GM13977 (cell line): Measurements from ENCODE around the gene TEX35.

Experiments
- DNase-seq: peaks from one replicate; pipeline ENCODE4 v3.0.0; 2012; ENCODE audit warnings: low spot score
- in situ Hi-C: fragments of 300-500 bp; cut with MboI; formaldehyde crosslinking; loops from one replicate; pipeline ENCODE4 v1.12.0; 2022; ENCODE audit warnings: low sequenced_read_pairs, low pct_unique_long_range_greater_than_20kb, mixed read lengths, inconsistent platforms; ENCODE audit not compliant: unreplicated experiment
- TF ChIP-seq, protein P1 (sequence below): IDR thresholded peaks from 2 replicates; pipeline ENCODE4 v1.5.1; 2012; ENCODE audit warnings: mild to moderate bottlenecking, control low read depth; ENCODE audit not compliant: insufficient read depth; ENCODE audit errors: extremely low read depth, missing control alignments

TEX35 gene

DNA sequence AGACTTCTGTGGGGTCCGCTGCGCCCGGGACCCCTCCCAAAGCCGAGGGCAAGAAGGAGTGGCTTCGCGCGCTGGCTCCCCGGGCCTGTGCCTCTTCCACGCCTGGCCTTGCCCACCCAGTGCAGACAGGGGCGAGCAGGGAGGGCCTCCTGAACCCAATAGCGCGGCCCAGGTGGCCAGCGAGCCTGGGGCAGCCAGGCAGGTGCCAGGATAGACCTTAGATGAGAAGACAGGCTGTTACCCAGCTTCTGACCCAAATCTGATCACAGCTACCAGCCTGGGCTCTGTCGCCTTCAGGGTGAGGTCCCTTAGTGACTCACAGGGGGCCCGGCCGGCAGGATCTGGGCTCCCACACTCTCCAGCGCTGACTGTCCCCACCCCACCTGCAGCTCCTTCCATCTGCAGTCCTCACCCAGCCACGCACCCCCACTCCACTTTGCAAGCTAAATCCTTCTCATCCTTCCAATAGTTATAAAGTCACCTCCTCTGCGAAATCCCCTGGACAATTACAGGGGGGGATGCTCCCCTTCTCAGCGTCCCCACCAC, 25.8 kb upstream of the TEX35 start:
- TF ChIP-seq, protein P1, sequence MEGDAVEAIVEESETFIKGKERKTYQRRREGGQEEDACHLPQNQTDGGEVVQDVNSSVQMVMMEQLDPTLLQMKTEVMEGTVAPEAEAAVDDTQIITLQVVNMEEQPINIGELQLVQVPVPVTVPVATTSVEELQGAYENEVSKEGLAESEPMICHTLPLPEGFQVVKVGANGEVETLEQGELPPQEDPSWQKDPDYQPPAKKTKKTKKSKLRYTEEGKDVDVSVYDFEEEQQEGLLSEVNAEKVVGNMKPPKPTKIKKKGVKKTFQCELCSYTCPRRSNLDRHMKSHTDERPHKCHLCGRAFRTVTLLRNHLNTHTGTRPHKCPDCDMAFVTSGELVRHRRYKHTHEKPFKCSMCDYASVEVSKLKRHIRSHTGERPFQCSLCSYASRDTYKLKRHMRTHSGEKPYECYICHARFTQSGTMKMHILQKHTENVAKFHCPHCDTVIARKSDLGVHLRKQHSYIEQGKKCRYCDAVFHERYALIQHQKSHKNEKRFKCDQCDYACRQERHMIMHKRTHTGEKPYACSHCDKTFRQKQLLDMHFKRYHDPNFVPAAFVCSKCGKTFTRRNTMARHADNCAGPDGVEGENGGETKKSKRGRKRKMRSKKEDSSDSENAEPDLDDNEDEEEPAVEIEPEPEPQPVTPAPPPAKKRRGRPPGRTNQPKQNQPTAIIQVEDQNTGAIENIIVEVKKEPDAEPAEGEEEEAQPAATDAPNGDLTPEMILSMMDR = no peak

DNA sequence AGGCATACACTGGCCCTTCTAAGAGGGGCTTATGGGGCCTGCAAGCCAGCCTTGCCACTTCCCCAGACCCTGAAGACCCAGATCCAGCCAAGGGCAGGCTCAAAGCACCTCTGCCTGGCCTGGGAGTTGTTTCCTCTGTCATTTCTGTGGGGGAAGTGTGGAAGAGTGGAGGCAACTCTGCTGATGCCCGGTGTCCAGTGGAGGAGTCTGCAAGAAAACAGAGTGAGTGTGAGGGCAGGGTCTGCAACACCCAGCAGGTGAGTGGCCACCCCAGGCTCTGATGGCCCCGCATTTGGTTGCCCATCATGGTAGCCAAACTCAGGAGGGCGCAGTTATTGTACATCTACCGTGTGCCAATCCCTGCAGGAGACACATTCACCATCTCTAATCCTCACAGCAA, 24.5 kb upstream of the TEX35 start:
- TF ChIP-seq, protein P1 = no peak
- no peak for DNase-seq
- in situ Hi-C loops = no loop called here

More for the DNA sequence above, 25.8 kb upstream of the TEX35 start:
- in situ Hi-C loops = no loop called here
- DNase-seq = no peak

DNA sequence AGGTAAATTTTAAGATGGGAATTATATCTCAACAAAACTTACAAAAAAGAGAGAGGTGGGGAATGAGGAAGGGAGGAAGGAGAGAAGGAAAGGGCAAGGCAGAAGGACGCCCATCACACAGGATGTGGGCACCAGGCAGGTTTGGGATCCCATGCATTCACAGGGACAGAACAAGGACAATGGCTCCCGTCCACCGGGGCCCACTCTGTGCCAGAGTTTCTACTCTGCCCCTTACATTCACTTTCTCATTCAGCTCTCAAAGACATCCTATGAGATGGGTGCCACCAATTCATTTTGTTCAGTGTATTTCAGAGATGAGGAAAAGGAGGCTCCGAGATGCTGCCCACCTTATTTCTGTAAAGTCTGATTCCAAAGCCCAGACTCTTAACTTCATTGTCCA, 23.5 kb upstream of the TEX35 start:
- TF ChIP-seq, protein P1 = no peak
- in situ Hi-C loops = no loop called here
- DNase-seq = no peak

DNA sequence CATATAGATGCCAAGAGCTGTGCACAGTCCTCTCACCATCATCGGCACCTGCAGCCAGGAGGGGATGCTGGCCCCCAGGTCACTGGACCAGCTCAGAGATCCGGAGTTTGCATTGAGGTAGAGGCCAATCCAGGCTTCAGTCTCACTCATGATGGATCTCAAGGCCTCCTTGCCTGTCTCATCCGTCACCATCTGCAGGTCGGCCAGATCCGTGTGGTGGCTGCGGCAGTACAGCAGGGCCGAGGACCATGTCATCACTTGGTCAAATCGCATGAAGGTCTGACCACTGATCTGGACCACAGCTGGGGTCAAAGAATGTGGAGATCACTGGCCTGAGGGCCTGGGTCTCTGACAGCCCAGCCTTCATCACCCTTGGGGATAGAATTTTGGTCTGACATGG, 22.8 kb upstream of the TEX35 start:
- in situ Hi-C loops = no loop called here
- no peak for DNase-seq
- TF ChIP-seq, protein P1 = no peak

DNA sequence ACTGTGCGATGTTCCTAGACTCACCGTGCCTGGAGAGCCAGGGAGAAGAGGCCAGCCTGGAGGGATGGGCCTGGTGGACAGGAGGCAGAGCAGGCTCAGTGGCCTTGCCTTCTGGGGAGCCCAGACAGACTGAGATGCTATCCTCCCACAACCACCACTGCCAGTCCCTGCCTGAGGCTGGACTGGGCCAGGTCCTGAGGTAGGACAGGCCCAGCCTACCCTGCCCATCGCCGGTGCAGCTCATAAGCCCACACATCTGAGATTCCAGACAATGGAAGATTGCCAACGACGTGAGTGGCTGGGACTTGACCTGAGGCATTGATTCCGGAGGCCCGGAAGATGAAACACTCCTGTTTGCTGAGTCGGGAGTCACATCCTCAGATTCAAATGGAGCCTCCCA, 21.9 kb upstream of the TEX35 start:
- in situ Hi-C loops = no loop called here
- no peak for DNase-seq
- TF ChIP-seq, protein P1 = no peak

DNA sequence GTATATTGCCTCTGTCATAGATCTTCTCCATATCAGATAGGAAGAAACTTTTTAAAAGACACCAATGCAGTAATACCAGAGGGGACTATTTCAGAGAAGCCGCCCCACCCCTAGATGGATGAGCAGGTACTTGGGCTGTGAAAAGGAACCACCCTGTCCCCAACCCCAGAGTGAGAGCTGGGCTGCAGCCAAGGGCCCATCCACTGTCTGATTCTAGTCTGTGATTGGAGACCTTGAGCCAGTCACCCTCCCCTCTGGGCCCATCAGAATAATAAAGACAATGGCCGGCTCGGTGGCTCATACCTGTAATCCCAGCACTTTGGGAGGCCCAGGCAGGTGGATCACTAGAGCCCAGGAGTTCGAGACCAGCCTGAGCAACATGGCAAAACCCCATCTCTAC, 21.2 kb upstream of the TEX35 start:
- no peak for DNase-seq
- in situ Hi-C loops = no loop called here
- TF ChIP-seq, protein P1 = no peak

DNA sequence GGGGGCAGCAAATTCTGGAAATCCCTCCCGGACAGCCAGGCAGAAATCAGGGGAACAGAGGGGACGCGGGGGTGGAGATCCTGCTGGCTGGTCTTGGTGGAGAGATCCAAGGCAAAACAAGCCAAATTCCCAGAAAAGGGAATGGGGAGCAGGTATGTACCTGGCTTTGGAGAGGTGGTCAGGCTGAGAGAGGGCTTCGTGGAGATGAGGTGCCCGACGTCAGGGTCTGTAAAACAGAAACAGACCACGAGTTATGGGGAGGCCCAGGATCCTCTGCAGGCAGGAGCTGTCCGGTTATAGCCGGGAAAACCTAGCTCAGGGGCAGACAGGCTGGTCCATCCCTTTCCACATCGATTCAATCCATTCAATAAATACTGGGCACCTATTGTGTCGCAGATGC, 20.6 kb upstream of the TEX35 start:
- TF ChIP-seq, protein P1 = no peak

More for the DNA sequence above, 20.6 kb upstream of the TEX35 start:
- DNase-seq = no peak
- in situ Hi-C loops = no loop called here
